ENCODE results near the gene URI1. TPM values are rescaled to one million over a fixed set of nuclear protein-coding genes. Genes with fewer than 3 reads are reported as not detected.

URI1 gene
- total RNA-seq, 1 donor from 2014 or later, result 63.2 TPM

- no peaks in the 10 kb centered on the region for H3K9me3 Mint-ChIP-seq
- no peaks in the 10 kb centered on the region for H3K36me3 Mint-ChIP-seq
- peaks cover 7% of the 10 kb centered on the region for H3K27me3 Mint-ChIP-seq
- TF ChIP-seq CTCF (conservative IDR thresholded peaks at IDR 0.05), result no peak
- H3K4me3 Mint-ChIP-seq, result no peak overlapping the region
- peaks cover 7% of the 10 kb centered on the region for H3K4me1 Mint-ChIP-seq (ENCODE audit: unreplicated experiment)
- no peak overlapping the region for H3K27ac Mint-ChIP-seq
- DNase-seq (ENCODE audit: extremely low spot score, unreplicated experiment), result no peak
Observed at GRCh38 chr19:30054210-30054609, 112.2 kb downstream of the URI1 start.

GRCh38 chr19:30056580-30056979 is 114.5 kb downstream of the URI1 start:
- Mint-ChIP-seq H3K27ac (no peak overlapping the region), H3K4me1 (ENCODE audit: unreplicated experiment) (no peaks in the 10 kb centered on the region), H3K36me3 (no peaks in the 10 kb centered on the region), H3K27me3 (peaks cover 6% of the 10 kb centered on the region), H3K9me3 (no peaks in the 10 kb centered on the region), H3K4me3 (no peak overlapping the region)
- DNase-seq (ENCODE audit: extremely low spot score, unreplicated experiment), result no peak
- TF ChIP-seq CTCF (conservative IDR thresholded peaks at IDR 0.05), result no peak

DNA sequence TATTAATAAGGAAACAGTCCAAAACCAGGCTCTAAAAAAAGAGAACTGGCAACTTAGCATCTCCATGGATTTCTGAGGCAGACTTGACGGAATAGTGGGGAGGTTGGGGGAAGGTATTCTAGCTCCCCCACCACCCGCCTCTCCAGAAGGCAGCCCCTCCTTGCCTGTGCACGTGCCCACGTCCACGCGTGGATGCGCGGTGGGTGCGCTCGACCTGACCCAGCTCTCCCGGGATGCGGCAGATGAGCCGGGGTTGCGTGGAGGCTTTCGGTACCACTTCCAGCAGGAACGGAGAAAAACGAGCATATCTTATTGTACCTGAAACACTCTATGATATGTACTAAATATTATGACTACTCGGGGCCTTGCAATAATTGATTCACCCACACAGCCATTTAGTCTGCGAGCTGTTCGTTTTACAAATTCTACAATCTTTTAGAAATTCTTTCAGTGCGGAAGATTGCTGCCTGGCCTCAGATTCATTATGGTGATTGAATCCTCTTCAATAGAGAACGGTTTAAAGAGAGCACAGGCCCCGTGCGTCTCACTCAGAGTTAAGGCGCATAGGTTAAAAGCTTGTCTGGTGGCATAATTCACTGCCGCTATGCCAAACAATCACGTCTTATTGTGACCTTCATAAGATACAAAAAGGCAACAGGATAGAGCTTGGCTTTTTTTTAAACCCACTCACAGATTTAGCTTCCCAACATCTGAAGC is 117.9 kb downstream of the URI1 start:
- Mint-ChIP-seq H3K27me3 (peaks cover 6% of the 10 kb centered on the region), H3K4me3 (no peak overlapping the region), H3K36me3 (no peaks in the 10 kb centered on the region), H3K4me1 (ENCODE audit: unreplicated experiment) (no peaks in the 10 kb centered on the region), H3K9me3 (no peaks in the 10 kb centered on the region), H3K27ac (no peak overlapping the region)
- DNase-seq (ENCODE audit: extremely low spot score, unreplicated experiment), result no peak
- no peak for TF ChIP-seq CTCF (conservative IDR thresholded peaks at IDR 0.05)

DNA sequence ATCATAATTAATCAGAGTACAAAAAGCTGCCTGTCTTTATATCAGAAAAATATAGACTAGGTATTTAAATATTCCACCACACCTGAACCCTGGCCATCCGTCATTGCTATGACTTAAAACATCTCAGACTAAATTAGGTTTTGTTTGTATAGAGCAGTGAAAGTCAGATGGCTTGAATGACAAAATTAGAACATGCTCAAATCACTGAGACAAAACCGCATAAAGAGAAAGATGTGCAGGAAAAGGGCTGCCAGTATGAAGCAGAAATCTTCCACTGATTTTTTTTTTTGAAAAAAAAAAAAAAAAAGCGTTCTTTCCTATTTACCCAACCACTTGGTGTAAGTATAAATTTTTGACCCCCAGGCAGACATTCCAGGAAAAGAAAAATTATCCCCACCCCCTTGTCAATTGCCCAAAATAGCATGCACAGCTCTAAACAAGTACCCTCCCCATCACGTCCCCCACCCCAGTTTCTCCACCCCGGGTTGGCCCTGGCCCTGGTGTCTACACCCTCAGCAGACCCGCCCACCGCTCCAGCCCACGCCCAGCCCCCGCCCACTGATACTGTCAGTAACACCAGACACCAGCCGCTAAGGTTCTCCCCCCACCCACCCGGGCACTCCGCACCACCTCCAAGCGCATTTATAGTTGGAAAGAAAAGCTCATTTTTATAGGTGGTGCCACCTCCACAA is 118.6 kb downstream of the URI1 start:
- DNase-seq (ENCODE audit: extremely low spot score, unreplicated experiment), result no peak
- Mint-ChIP-seq H3K4me1 (ENCODE audit: unreplicated experiment) (no peaks in the 10 kb centered on the region), H3K9me3 (no peaks in the 10 kb centered on the region), H3K4me3 (no peak overlapping the region), H3K27ac (no peak overlapping the region), H3K27me3 (peaks cover 6% of the 10 kb centered on the region), H3K36me3 (no peaks in the 10 kb centered on the region)
- no peak for TF ChIP-seq CTCF (conservative IDR thresholded peaks at IDR 0.05)

GRCh38 chr19:30061223-30062064 is 119.4 kb downstream of the URI1 start:
- Mint-ChIP-seq H3K27me3 (peaks cover 6% of the 10 kb centered on the region), H3K4me1 (ENCODE audit: unreplicated experiment) (no peaks in the 10 kb centered on the region), H3K36me3 (no peaks in the 10 kb centered on the region), H3K9me3 (no peaks in the 10 kb centered on the region), H3K4me3 (no peak overlapping the region), H3K27ac (no peak overlapping the region)
- no peak for DNase-seq (ENCODE audit: extremely low spot score, unreplicated experiment)
- no peak for TF ChIP-seq CTCF (conservative IDR thresholded peaks at IDR 0.05)

Data from type B pancreatic cell (in vitro differentiated cells).